NCI-H1694 treated with DMSO at 0.1 percent for 48 hours (cell line): ENCODE data around the gene TADA2A.
"Not testable (repeated sequence)": the region's sequence is repeated elsewhere in the genome, so short reads cannot be mapped to it uniquely, and the experiment has no call there.

ENCODE experiments used
- DNase-seq: peaks from one replicate; lab custom pipeline; 2025; lab: John Stamatoyannopoulos, UW

Gene TADA2A

GRCh38 chr17:37400505-37400904 is 6.2 kb upstream of the TADA2A start:
- no peak for DNase-seq

- DNase-seq, result not testable (repeated sequence)
Observed at GRCh38 chr17:37405522-37405921, 1.2 kb upstream of the TADA2A start.

GRCh38 chr17:37405955-37406634 is 591 bp upstream of the TADA2A start:
- DNase-seq, result peak; percentile 19

GRCh38 chr17:37408145-37408479 is 1.4 kb downstream of the TADA2A start:
- not testable (repeated sequence) for DNase-seq

- DNase-seq, result no peak
Observed at GRCh38 chr17:37410357-37410756, 3.7 kb downstream of the TADA2A start.

GRCh38 chr17:37413875-37414519 is 7.3 kb downstream of the TADA2A start:
- peak; percentile 8 for DNase-seq

- no peak for DNase-seq
Observed at GRCh38 chr17:37417852-37418251, 11.2 kb downstream of the TADA2A start.

- DNase-seq, result no peak
Observed at GRCh38 chr17:37422971-37423625, 16.4 kb downstream of the TADA2A start.

GRCh38 chr17:37425268-37425667 is 18.6 kb downstream of the TADA2A start:
- no peak for DNase-seq

GRCh38 chr17:37429039-37429438 is 22.4 kb downstream of the TADA2A start:
- DNase-seq, result no peak

GRCh38 chr17:37429453-37429852 is 22.8 kb downstream of the TADA2A start:
- no peak for DNase-seq

- no peak for DNase-seq
Observed at GRCh38 chr17:37430051-37430627, 23.5 kb downstream of the TADA2A start.

GRCh38 chr17:37432671-37433070 is 26.0 kb downstream of the TADA2A start:
- DNase-seq, result no peak

- DNase-seq, result peak; percentile 8
Observed at GRCh38 chr17:37438141-37438540, 31.5 kb downstream of the TADA2A start.

GRCh38 chr17:37440424-37440823 is 33.7 kb downstream of the TADA2A start:
- DNase-seq, result no peak

GRCh38 chr17:37441369-37442014 is 34.8 kb downstream of the TADA2A start:
- DNase-seq, result not testable (repeated sequence)

- DNase-seq, result no peak
Observed at GRCh38 chr17:37446027-37446426, 39.3 kb downstream of the TADA2A start.

GRCh38 chr17:37447641-37448040 is 41.0 kb downstream of the TADA2A start:
- no peak for DNase-seq

GRCh38 chr17:37450112-37450511 is 43.4 kb downstream of the TADA2A start:
- DNase-seq, result no peak

- DNase-seq, result not testable (repeated sequence)
Observed at GRCh38 chr17:37457801-37458200, 51.1 kb downstream of the TADA2A start.

GRCh38 chr17:37458805-37459204 is 52.1 kb downstream of the TADA2A start:
- no peak for DNase-seq

GRCh38 chr17:37461668-37462067 is 55.0 kb downstream of the TADA2A start:
- no peak for DNase-seq
